ENCODE data around the gene MRPL20.

- TF ChIP-seq SUZ12 (IDR thresholded peaks at IDR 0.05; ENCODE audit: extremely low read depth, insufficient read depth, insufficient read length) (no peak), ZNF274 (IDR thresholded peaks at IDR 0.05; ENCODE audit: low read depth, low read length) (no peak)
Measured at GRCh38 chr1:1438531-1439381, 31.7 kb upstream of the MRPL20 start.
